GM23338 (cell line): ENCODE data around the gene TMBIM6.

Source experiments
- CTCF ChIP-seq, 2 experiments: fragments of 200-600 bp in 1 of 2; sonication (generic) in 1 of 2; conservative IDR thresholded peaks; 2 replicates each; pipeline versions ENCODE4 v1.5.1 to v1.6.1; 2016 to 2017; ENCODE audit warnings: antibody characterized with exemption in 2 of 2, low read depth in 2 of 2, mild to moderate bottlenecking in 2 of 2, moderate library complexity in 1 of 2
- EZH2 ChIP-seq: fragments of 200-600 bp; sonication (generic); IDR thresholded peaks from one replicate; pipeline ENCODE4 v1.8.0; 2017; ENCODE audit warnings: antibody characterized with exemption, mild to moderate bottlenecking, low read depth; ENCODE audit not compliant: unreplicated experiment
- EZH2phosphoT487 ChIP-seq: fragments of 200-600 bp; sonication (generic); IDR thresholded peaks from one replicate; pipeline ENCODE4 v1.8.1; 2018; ENCODE audit warnings: antibody characterized with exemption; ENCODE audit not compliant: unreplicated experiment
- JUNB ChIP-seq: IDR thresholded peaks from one replicate; pipeline ENCODE4 v1.6.1; 2016; ENCODE audit warnings: antibody characterized with exemption; ENCODE audit not compliant: unreplicated experiment
- POLR2AphosphoS5 ChIP-seq: IDR thresholded peaks from 2 replicates; pipeline ENCODE4 v1.6.1; 2016; ENCODE audit warnings: antibody characterized with exemption, low read depth
- REST ChIP-seq: IDR thresholded peaks from one replicate; pipeline ENCODE4 v1.6.1; 2018; ENCODE audit warnings: antibody characterized with exemption; ENCODE audit not compliant: unreplicated experiment
- STAT1 ChIP-seq: IDR thresholded peaks from one replicate; pipeline ENCODE4 v1.6.1; 2016; ENCODE audit warnings: antibody characterized with exemption; ENCODE audit not compliant: unreplicated experiment

- TF ChIP-seq CTCF (conservative IDR thresholded peaks at IDR 0.05; ENCODE audit: low read depth in 2 of 2) (no peak), EZH2 (no peak), JUNB (no peak), REST (no peak), POLR2AphosphoS5 (no peak), STAT1 (no peak), EZH2phosphoT487 (no peak)
Observed at GRCh38 chr12:49805409-49805808, 64.1 kb downstream of the TMBIM6 start.
